GM12892 (cell line): ENCODE measurements around the gene QSOX1.

Experiments
- DNase-seq: peaks from one replicate; pipeline ENCODE4 v3.0.0; 2011; ENCODE audit not compliant: insufficient read length
- FAIRE-seq: peaks from 2 replicates; lab custom pipeline; 2011; peaks lifted over from hg19 to GRCh38; lab: Jason Lieb, UNC
- POLR2A ChIP-seq: IDR thresholded peaks from 2 replicates; pipeline ENCODE4 v1.6.1; 2011; ENCODE audit warnings: low read depth, low read length, control low read depth
- POLR2AphosphoS5 ChIP-seq: IDR thresholded peaks from 2 replicates; pipeline ENCODE4 v1.6.1; 2011; ENCODE audit warnings: low read depth, low read length, control low read depth
- TAF1 ChIP-seq: IDR thresholded peaks from 2 replicates; pipeline ENCODE4 v1.6.1; 2011; ENCODE audit warnings: low read depth, mild to moderate bottlenecking, control low read depth, low read length, borderline replicate concordance

The QSOX1 gene

DNA sequence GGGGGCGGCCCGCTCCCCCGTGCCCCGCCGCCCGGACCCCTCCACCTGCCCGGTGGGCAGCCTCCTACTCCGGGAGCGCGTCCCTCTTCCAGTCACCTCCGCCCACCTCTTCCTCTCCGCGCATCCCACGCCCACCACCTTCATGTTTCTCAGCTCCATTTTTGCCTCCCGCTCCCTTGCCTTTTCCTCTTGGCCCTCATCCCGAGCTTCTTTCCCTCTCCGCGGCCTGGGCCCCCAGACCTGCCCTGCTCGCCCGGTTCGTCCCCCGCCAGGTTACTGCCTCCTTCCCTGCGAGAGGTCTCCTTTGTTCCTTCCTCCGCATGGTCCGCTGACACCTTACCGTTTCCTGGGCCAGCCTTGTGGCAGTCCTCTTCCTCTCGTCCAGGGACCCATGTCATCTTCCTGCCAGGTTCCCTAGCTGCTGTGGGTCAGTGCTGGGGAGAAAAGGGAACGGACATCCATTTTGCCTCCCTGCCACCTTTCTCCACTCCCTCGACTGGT lies 563 bp downstream of the QSOX1 start:
- FAIRE-seq: no peak
- TF ChIP-seq POLR2A (no peak), TAF1 (no peak), POLR2AphosphoS5 (no peak)
- no peak for DNase-seq

DNA sequence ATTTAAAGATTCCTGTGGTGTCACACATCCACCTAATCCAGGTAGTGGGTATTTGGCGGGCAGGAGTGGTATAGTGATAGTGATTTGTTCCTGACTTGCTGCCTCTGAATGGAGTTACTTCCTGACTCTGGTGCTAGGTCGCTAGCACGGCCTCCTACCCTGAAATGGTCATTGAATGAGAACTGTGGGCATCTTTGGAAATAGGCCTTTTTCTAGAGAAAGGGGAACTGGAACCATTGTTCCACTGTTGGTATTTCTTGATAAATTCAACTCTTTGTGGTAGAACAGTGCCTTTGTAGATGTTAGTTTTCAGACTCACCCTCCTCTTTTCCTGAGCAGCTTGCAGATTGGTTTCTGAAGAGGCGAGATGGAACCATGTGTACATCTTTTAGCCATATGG lies 1.5 kb downstream of the QSOX1 start:
- TF ChIP-seq TAF1 (no peak), POLR2A (no peak), POLR2AphosphoS5 (no peak)
- FAIRE-seq: no peak
- no peak for DNase-seq

- FAIRE-seq (peak; percentile 50), DNase-seq (no peak)
- no peak for TF ChIP-seq TAF1
- TF ChIP-seq POLR2A: no peak
- no peak for TF ChIP-seq POLR2AphosphoS5
These were observed 2.0 kb downstream of the QSOX1 start for GRCh38 chr1:180156631-180157091.

DNA sequence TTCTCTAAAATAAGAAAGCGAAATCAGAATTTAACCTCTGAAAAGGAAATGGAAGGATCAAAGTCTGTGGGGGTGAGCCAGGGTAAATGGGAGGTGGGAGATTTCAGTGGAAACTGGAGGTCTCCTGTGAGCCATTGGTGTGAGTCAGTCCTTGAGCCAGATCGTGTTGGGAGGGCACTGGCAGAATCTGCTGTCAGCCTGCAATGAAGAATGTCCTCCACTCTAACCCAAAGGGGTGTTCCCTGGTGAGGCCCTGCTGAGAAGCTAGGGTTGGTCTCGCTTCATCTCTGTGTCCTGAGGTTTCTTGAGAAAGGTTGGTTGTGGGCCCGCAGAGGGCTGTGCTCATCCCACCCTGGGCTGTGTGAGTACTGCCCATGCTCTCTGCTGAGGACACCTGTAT lies 2.4 kb downstream of the QSOX1 start:
- TF ChIP-seq POLR2A (no peak), TAF1 (no peak), POLR2AphosphoS5 (no peak)
- DNase-seq (no peak), FAIRE-seq (no peak)

GRCh38 chr1:180157576-180158057 lies 2.9 kb downstream of the QSOX1 start:
- FAIRE-seq (no peak), DNase-seq (no peak)
- TF ChIP-seq POLR2A: no peak
- TF ChIP-seq TAF1: no peak
- no peak for TF ChIP-seq POLR2AphosphoS5

DNA sequence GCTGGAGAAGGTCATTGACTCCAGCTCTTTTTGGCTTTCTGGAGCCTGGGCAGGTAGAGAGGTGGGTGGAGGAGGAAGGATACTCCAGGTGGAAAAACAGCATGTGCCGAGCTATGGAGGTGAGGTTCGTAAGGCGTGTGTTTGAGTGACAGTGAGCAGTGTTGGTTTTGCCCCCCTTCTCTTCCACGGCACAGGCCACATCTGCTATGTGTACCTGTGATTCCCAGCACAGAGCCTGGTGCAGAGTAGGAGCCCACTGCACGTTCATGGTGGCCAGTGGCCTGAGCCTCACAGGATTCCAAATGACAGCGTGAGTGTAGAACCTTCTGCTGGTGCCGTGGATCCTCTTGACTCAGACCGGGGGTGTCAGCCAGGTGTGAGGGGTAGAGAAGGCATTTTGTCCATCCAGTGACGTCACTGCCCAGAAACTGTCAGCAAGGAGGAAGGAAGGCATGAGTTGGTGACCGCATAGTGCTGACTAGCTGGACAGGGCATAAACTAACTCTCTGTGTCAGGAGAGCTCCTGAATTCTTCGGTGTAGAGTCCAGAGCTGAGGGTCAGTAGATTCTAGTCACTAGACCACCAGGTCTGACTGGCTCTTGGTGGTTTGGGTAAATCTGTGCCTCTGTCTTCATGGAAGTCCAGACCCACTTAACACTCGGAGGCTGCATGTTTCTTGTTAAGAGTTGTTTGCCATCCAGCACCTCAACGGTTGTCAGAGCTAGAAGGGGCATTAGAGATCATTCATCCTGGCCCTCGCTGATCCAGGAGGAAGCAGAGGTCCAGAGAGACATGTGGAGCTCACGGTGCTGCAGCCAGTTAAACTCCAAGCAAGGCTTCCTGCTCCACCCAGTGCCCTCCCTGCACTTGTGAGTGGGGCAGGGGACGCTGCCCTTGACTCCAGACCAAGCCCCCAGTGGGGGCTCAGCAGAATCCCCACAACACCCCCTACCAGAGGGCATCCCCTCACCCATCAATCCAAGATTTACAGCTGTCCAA lies 3.8 kb downstream of the QSOX1 start:
- DNase-seq (no peak), FAIRE-seq (no peak)
- TF ChIP-seq POLR2AphosphoS5: no peak
- TF ChIP-seq TAF1: no peak
- TF ChIP-seq POLR2A: no peak

GRCh38 chr1:180160357-180160756 lies 5.7 kb downstream of the QSOX1 start:
- no peak for DNase-seq
- TF ChIP-seq POLR2A: no peak
- TF ChIP-seq POLR2AphosphoS5: no peak
- TF ChIP-seq TAF1: no peak
- no peak for FAIRE-seq

DNA sequence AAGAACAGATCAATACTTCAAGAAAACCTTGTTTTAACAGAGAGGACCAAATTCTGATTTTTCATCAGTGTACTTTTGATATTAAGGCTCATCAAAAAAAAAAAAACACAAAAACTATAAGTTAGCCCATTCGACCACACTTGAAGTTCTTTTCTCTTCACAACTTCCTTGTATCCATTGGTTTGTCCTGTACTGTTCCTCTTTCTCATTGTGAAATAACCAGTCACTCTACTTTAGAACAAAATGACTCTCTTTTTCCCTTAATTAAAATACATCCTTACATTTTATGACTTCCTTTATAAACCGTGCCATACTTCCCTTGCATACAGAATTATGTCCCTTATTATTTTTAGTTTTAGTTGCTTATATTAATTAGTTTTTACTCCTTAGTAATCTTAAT lies 8.4 kb downstream of the QSOX1 start:
- FAIRE-seq: no peak
- TF ChIP-seq POLR2AphosphoS5 (no peak), POLR2A (no peak), TAF1 (no peak)
- DNase-seq: no peak

- DNase-seq: no peak
- TF ChIP-seq POLR2AphosphoS5 (no peak), POLR2A (no peak)
- no peak for FAIRE-seq
These were observed 10.4 kb downstream of the QSOX1 start for GRCh38 chr1:180165096-180165495.

- no peak for FAIRE-seq
- TF ChIP-seq POLR2AphosphoS5 (no peak), TAF1 (no peak), POLR2A (no peak)
- no peak for DNase-seq
These were observed 11.1 kb downstream of the QSOX1 start for GRCh38 chr1:180165509-180166435.

DNA sequence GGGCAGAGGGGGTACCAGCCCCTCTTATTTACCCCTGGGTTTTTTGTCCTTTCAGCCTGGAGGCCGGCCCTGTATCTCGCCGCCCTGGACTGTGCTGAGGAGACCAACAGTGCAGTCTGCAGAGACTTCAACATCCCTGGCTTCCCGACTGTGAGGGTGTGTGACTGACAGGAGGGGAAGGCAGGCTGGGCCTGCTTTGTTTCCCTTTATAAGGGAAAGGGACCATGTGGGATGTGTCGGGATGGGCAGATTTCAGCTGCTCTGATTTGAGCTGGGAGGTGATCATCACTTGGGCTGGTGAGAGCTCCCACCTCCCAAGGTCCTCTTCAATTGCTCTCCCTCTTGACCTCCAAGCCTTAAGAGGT lies 11.7 kb downstream of the QSOX1 start:
- TF ChIP-seq POLR2A (no peak), TAF1 (no peak), POLR2AphosphoS5 (no peak)
- DNase-seq (no peak), FAIRE-seq (no peak)
